ENCODE measurements around the gene LHFPL4.
"Not testable (repeated sequence)": the region's sequence is repeated elsewhere in the genome, so short reads cannot be mapped to it uniquely, and the experiment has no call there.

Gene LHFPL4

DNA sequence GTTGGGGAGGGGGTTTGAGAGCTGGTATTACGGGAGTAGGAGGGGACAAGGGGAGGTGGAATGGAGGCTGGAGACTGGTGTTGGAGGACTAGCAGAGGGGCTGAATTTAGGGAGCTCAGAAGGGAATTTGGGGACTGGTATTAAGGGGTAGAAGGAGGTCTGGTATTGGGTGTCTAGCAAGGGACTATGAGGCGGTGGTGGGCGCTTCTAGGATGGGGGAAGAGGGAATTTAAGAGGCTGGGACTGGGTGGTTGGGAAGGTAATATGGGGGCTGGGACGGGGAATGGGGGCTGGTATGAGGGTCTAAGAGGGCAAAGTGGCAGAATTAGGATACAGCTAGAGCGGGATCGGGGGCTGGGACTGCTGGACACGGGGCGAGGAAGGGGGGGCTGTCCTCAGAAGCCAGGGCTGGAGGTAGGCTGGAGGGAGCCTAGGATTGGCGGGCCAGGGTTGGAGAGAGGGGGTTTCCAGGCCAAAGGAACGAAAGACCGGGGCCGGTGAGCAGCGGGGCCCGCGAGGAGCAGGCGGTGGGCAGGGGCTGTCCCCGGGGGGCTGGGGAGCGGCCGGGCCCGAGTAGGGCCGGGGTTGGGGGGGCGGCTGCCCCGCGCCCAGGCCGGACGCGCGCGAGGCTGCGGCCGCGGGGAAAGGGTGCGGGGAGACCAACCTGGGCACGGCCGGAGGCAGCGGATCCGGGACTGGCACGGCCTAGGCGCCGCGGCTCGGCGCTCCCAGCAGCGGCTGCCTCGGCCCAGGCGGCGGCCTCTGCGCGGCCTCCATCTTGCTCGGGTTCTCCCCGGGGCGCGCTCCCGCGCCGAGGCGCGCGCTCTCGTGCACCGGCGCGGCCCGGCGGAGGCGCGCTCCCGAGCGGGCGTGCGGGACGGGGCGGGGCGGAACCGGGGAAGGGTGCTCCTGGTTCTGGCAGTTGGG lies at the start of gene LHFPL4:
Gene LHFPL4, minus strand, starts transcription at position 802 of the 927 bp plus-strand sequence. CDS start 1,143 bp downstream, outside the sequence.
- peak in 12 of 51 donors; percentile 1 to 34 (median 14) for DNase-seq

DNA sequence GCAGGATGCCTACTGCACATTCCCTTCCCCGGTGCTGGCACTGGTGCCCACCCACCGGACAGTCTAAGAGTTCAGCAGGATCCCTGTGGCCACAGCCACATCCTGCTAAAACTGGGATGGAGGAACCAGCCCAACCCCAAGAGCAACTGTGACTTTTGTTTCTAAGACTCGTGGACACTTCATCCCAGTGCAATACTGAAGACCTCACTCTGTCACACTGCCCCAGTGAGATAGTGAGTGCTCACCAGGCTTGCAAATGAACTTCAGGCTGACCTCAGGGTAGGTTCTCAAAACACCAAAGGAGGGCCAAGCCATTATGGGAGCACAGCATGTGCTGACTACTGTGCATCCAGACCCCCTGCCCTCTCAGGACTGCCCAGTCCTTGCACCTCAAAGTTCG lies 49.0 kb upstream of the LHFPL4 start:
- no peak for DNase-seq

DNA sequence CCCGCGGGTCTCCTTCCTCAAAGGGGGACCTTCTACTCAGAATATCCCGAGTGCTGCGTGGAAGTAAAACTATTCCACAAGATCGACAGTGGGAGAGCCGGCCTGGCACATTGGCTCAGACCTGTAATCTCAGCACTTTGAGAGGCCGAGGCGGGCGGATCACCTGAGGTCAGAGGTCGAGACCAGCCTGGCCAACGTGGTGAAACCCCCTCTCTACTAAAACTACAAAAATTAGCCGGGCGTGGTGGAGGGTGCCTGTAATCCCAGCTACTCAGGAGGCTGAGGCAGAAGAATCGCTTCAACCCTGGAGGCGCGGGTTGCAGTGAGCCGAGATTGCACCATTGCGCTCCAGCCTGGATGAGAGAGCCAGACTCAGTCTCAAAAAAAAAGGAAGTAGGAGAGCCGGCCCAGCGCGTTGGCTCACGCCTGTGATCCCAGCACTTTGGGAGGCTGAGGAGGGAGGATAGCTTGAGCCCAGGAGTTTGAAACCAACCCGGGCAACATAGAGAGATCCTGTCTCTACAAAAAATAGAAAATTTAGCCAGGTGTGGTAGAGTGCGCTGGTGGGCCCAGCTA lies 47.5 kb upstream of the LHFPL4 start:
- not testable (repeated sequence) for DNase-seq

DNA sequence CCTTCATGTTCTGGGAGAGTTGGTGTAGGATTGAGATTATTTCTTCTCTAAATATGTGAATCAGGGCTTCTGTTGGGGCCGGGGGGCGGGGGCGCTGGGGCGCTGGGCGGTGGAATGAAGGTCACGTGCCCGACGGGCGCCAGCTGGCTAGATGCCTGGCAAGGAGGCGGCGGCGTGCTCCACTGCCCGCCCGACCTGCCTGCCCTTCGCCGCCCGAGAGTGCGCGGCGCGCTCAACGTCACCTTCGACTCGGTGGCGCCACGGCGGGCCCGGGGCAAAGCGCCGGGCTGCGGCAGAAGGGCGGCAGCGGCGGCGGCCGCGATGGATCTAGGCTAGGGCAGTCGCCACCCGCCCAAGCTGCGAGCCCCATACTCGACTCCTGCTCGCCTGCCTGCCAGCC lies 47.0 kb upstream of the LHFPL4 start:
- DNase-seq: peak in 27 of 51 donors; percentile 1 to 46 (median 14)

DNA sequence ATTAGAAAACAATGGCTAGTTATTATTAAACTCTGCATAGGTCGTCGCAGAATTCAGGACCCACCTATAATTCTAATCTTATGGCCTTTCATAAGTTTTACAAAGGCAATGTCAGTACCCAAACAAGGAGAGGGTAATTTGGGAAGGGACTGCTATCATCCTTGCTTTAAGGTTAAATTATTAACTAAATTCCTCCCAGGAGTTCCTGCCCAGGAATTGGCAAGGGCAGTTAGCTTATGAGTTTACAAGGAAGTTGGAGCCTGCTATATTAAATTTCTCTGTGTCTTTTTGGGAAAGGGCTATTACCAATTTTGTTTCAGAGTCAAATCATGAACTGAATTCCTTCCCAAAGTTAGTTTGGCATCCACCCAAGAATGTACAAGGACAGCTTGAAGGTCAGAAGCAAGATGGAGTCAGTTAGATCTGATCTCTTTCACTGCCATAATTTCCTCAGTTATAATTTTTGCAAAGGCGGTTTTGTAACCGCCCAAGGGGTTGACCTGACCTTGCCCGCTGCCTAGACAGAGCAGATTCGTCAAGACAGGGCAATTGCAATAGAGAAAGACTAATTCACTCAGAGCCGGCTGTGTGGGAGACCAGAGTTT lies 45.3 kb upstream of the LHFPL4 start:
- no peak for DNase-seq

DNA sequence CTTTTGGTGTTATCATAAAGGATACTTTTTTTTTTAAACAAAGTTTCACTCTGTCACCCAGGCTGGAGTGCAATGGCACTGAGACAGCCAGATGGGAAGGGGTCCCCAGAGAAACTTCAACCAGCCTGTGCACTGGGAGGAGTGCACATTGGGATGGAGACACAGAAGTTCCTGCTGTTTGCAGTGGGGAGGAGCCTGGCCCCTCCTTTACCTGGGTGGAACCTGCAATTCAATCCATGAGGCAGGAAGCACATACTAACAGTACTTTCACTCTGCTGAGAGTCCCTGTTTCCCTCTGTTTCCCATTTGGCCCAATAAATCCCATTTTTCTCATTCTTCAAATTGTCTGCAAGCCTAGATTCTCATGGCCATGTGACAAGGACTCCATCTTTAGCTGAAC lies 42.3 kb upstream of the LHFPL4 start:
- DNase-seq: no peak

DNA sequence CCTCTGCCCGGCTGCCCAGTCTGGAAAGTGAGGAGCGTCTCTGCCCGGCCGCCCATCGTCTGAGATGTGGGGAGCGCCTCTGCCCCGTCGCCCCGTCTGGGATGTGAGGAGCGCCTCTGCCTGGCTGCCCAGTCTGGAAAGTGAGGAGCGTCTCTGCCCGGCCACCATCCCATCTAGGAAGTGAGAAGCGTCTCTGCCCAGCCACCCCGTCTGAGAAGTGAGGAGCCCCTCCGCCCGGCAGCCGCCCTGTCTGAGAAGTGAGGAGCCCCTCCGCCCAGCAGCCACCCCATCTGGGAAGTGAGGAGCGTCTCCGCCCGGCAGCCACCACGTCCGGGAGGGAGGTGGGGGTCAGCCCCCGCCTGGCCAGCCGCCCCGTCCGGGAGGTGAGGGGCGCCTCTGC lies 38.2 kb upstream of the LHFPL4 start:
- DNase-seq: not testable (repeated sequence)

DNA sequence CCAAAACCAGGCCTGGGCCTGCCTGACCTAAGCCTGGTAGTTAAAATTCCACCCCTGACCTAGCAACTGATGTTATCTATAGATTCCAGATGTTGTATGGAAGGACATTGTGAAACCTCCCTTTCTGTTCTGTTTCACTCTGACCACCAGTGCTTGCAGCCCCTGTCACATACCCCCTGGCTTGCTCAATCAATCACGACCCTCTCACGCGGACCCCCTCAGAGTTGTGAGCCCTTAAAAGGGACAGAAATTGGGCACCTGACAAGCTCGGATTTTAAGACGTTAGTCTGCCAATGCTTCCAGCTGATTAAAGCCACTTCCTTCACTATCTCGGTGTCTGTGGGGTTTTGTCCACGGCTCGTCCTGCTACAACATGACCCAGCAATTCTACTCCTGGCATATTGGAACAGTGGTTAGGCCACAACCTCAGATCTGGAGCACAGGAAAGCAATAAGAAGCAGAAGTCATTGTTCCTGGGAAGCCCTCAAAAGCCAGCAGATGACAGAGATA lies 36.7 kb upstream of the LHFPL4 start:
- DNase-seq: no peak

DNA sequence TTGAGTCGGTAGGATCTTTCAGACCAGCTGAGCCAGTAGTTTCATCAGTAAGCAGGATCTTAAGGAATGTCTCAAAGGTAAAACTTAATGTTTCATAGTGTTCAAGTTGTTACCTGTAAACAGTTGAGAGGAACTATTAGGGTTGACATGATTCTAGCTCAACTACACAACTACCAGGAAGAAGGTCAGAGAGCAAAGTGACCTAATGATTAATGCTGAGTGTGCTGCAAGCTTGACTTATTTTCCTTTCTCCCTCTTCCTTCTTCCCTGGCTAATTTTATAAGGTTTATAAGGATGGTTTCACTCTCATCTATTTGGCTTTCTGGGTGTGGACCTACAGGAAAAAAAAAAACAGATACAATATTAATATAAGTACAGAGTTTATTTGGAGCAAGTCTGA lies 30.2 kb upstream of the LHFPL4 start:
- DNase-seq: no peak

DNA sequence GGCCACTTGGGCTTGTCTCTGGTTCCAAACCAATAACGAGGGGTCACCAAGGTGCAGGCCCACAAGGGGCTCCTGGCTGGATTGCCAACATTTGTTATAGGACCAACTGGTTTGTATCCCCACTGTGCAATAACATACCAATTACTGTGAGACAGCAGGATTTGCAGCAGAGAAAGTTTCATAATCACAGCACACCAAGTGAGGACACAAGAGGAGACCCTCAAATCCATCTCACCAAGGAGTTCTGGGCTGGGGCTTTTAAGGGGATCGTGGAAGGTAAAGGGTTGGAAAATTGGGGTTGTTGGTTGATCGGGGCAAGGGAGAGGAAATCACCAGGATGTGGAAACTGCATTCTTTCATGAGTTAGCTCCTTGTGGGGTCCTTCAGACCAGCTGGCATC lies 29.7 kb upstream of the LHFPL4 start:
- DNase-seq: no peak

DNA sequence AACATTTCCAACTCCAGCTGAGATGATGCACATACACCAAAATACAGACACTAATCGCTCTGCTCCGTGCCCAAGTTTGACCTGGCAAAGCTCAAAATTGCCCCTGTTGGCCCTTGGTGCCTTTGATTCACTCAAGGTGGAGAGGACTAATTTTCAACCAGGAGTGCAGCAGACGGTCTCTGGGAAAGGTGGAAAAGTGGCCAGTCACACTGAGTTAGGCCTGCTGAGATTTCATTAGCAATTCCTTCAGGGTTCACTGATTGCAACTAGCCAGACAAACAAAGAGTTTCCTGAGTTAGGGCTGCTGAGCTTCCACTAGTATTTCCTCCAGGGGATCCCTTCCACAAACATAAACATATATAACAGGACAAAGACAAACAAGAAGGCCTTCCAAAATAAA lies 28.7 kb upstream of the LHFPL4 start:
- DNase-seq: no peak

DNA sequence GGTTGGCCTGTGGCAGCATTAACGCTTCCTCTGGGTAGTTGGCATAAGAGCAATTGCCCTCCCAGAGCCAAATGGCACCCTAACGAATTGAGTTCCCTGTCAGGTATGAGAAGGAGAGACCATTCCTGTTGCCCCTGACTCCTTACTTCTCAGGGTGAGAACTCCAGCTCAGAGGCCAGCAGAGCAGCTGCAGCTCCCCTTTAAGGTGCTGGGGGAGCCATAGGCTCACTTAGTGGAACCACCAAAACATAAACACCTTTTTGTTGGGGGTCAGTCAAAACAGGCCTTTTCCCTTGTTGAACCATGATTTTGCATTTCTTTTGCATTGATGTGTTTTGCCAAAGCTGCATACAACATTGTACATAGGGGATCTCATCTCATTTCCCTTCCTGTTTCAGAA lies 28.1 kb upstream of the LHFPL4 start:
- DNase-seq: no peak

DNA sequence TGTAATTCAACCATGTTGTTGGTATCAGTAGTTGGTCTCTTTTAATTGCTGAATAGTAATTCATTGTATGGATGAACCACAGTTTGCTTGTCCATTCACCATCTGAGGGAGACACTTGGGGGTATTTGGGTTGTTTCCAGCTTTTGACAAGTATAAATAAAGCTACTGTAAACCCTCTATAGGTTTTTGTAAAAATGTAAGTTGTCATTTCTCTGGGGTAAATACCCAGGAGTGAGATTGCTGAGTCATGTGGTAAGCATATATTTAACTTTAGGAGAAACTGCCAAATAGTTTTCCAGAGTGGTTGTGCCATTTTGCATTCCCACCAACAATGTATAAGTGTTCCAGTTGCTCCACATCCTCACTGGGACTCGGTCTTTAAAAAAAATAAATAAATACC lies 15.4 kb upstream of the LHFPL4 start:
- no peak for DNase-seq

DNA sequence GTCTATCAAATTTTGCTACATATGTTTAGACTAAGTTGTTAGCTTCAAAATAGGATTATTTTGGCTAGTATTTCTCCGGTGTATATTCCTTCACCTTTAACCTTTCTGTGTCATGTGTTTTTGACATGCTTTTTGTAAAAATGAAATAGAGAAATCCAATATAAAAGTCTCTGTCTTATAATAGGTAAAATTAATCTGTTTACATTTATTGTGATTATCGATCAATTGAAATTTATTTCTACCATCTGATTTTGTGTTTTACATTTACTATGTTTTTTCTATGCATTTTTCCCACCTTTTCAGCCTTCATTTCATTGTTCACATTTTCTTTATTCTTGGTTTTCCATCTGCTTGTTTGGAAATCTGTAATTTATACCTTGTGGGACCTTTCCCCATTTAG lies 11.7 kb upstream of the LHFPL4 start:
- no peak for DNase-seq

DNA sequence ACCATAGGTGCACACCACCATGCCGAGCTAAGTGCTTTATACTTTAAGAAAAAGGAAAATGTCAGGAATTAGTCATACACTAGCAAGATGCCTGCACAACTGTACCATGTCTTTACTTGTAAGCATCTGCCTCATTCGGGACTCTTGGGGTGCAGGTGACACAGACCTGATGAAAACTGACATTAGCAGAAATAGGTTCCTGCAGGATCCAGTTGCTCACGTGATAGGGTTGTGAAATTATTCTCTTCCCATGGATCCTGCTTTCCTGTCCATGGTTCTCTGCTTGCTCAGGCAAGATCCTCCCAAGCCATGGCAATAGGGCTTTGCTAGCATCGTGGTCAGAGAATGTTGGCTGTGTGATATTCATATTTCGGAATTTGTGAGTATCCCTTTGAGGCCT lies 10.2 kb upstream of the LHFPL4 start:
- DNase-seq: no peak

DNA sequence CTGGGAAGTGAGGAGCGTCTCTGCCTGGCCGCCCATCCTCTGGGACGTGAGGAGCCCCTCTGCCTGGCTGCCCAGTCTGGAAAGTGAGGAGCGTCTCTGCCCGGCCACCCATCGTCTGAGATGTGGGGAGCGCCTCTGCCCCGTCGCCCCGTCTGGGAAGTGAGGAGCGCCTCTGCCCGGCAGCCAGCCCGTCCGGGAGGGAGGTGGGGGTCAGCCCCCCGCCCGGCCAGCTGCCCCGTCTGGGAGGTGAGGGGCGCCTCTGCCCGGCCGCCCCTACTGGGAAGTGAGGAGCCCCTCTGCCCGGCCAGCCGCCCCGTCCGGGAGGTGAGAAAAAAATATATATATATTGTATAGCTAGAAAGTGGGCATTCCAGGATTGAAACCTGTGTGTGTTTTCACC lies 6.4 kb upstream of the LHFPL4 start:
- DNase-seq: not testable (repeated sequence)

DNA sequence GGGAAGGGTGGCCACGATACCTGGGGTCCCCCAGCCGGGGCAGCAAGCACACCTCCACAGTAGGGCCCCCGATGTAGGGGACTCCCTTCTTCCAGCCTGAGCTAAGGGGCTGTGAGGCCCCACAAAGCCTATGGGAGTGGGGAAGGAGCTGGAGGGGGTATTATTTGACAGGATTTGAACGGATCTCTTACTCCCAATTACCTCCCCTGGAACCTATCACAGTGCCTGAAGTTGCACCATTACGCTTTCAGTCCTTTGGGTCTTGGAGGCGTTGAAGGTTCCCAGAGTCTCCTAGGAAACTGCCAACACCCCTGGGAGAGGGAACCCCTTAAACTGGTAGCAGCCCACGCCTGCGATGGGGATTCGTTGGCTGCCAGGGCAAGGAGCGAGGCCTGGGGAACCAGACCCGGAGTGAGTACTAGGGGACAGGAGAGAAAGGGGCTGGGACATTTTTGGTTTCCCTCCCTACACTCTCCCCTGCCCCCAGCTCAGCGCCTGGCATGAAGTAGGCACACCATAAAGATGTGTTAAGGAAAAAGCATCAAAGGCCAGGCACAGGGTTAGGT lies 409 bp upstream of the LHFPL4 start:
- peak in 3 of 51 donors; percentile 7 to 28 (median 19) for DNase-seq

DNA sequence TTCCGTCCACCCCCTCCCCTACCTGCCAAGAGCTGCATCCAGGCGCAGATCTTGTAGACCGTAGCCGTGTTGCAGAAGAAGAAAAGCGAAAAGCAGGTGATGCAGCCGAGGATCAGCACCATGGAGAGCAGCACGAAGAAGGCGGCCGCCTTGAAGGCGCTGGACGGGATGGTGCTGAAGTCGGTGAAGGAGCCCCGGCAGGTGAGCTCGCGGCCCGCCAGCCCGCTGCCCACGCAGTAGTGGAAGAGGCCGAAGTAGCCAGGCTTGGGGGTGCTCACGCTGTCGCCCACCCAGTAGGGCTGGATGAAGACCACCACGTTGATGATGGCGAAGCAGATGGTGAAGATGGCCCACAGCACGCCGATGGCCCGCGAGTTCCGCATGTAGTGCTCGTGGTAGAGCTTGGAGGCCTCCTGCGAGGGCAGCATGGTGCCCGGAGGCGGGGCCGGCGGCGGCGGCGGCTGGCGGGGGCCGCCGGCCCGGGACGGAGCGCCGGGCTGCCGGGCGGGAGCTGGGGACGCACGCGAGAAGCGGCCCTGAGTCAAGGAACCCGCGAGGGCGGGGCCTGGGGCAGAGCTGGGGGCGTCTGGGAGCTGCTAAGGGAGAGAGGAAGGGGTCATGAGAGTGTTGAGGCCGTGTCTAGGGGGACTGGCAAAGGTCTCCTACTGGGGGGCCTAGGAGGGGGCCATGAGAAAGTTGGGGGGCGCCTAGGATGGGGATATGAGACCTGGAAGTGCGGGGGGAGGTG lies 1.2 kb downstream of the LHFPL4 start:
- DNase-seq: peak in 12 of 51 donors; percentile 1 to 25 (median 8)

DNA sequence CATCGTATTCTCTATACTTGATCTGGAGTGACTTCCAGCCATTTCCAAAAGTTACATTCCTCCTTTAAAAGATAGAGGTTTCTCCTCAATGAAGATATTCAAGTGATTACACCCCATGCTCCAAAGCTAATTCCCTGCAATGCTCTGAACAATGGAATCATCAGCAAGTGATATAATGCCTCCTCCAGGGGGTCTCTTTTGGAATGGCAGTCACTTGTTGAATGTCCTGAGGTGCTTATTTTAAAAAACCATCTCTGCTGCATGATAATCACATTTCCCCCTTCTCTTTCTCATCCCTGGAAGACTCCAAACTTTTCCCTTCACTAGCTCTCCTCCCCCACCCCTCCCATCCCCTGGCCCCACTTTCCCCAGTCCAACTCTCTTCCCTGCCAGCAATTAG lies 2.6 kb downstream of the LHFPL4 start:
- no peak for DNase-seq

DNA sequence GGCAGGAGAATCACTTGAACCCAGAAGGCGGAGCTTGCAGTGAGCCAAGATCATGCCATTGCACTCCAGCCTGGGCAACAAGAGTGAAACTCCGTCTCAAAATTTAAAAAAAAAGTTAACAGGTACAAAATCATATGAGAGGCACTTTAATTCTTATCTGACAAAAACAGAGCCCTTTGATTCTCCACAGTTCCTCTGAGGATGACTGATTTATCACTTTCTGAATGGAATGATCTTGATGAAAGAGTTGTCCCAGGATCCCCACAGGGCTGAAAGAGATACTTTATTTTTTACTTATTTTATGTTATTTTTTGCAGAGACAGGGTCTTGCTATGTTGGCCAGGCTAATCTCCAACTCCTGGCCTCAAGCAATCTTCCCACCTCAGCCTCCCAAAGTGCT lies 4.0 kb downstream of the LHFPL4 start:
- DNase-seq: no peak

DNA sequence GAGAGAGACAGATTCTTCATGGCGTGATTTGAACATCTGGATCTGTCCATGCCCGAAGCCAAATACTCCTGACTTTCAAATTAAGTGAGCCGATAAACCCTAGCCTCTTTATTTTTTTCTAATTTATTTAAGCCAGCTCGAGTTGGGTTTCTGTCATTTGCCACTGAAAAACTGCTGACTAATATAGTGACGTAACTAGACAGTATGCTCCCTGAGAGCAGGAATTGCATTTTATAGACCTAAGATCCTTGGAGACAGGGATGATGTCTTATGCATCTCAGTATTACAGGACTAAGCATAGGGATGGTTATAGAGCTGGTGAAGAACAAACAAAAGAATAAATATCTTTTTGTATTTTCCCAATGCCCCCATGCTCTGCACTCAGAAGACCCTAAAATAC lies 4.6 kb downstream of the LHFPL4 start:
- DNase-seq: no peak
